GM12892 (cell line): ENCODE data around the gene CCDC92.

ENCODE experiments used
- DNase-seq: peaks from one replicate; pipeline ENCODE4 v3.0.0; 2011; ENCODE audit not compliant: insufficient read length
- FAIRE-seq: peaks from 2 replicates; lab custom pipeline; 2011; peaks lifted over from hg19 to GRCh38; lab: Jason Lieb, UNC
- POLR2A ChIP-seq: IDR thresholded peaks from 2 replicates; pipeline ENCODE4 v1.6.1; 2011; ENCODE audit warnings: low read depth, low read length, control low read depth
- POLR2AphosphoS5 ChIP-seq: IDR thresholded peaks from 2 replicates; pipeline ENCODE4 v1.6.1; 2011; ENCODE audit warnings: low read depth, low read length, control low read depth
- TAF1 ChIP-seq: IDR thresholded peaks from 2 replicates; pipeline ENCODE4 v1.6.1; 2011; ENCODE audit warnings: low read depth, mild to moderate bottlenecking, control low read depth, low read length, borderline replicate concordance

Gene CCDC92

GRCh38 chr12:123965382-123965781 lies 7.2 kb downstream of the CCDC92 start:
- FAIRE-seq, result no peak
- DNase-seq, result no peak
- TF ChIP-seq POLR2AphosphoS5 (no peak), TAF1 (no peak), POLR2A (no peak)

- TF ChIP-seq POLR2AphosphoS5 (no peak), TAF1 (no peak), POLR2A (no peak)
- FAIRE-seq (no peak), DNase-seq (no peak)
Measured at GRCh38 chr12:123963821-123964220, 8.8 kb downstream of the CCDC92 start.

- TF ChIP-seq POLR2A (no peak), TAF1 (no peak), POLR2AphosphoS5 (no peak)
- DNase-seq (no peak), FAIRE-seq (no peak)
Measured at GRCh38 chr12:123962513-123962912, 10.1 kb downstream of the CCDC92 start.

GRCh38 chr12:123961585-123962345 lies 10.9 kb downstream of the CCDC92 start:
- no peak for TF ChIP-seq TAF1
- TF ChIP-seq POLR2A, result no peak
- no peak for TF ChIP-seq POLR2AphosphoS5
- DNase-seq (no peak), FAIRE-seq (no peak)

GRCh38 chr12:123960856-123961255 lies 11.8 kb downstream of the CCDC92 start:
- TF ChIP-seq POLR2AphosphoS5, result no peak
- no peak for TF ChIP-seq POLR2A
- no peak for TF ChIP-seq TAF1
- DNase-seq, result no peak
- no peak for FAIRE-seq

GRCh38 chr12:123960029-123960735 lies 12.4 kb downstream of the CCDC92 start:
- DNase-seq (no peak), FAIRE-seq (no peak)
- TF ChIP-seq POLR2A (no peak), TAF1 (no peak), POLR2AphosphoS5 (no peak)

- FAIRE-seq (no peak), DNase-seq (no peak)
- no peak for TF ChIP-seq TAF1
- no peak for TF ChIP-seq POLR2AphosphoS5
- no peak for TF ChIP-seq POLR2A
Measured at GRCh38 chr12:123958876-123959275, 13.8 kb downstream of the CCDC92 start.

- no peak for TF ChIP-seq POLR2A
- FAIRE-seq (no peak), DNase-seq (no peak)
Measured at GRCh38 chr12:123958462-123958861, 14.2 kb downstream of the CCDC92 start.

- no peak for DNase-seq
- FAIRE-seq, result no peak
- TF ChIP-seq POLR2A (no peak), POLR2AphosphoS5 (no peak), TAF1 (no peak)
Measured at GRCh38 chr12:123957196-123957595, 15.4 kb downstream of the CCDC92 start.

- no peak for DNase-seq
- FAIRE-seq, result no peak
- TF ChIP-seq POLR2AphosphoS5, result no peak
- no peak for TF ChIP-seq POLR2A
- no peak for TF ChIP-seq TAF1
Measured at GRCh38 chr12:123956249-123956648, 16.4 kb downstream of the CCDC92 start.

GRCh38 chr12:123954647-123955350 lies 17.8 kb downstream of the CCDC92 start:
- no peak for FAIRE-seq
- no peak for TF ChIP-seq POLR2A
- no peak for TF ChIP-seq POLR2AphosphoS5
- no peak for TF ChIP-seq TAF1

More at GRCh38 chr12:123954647-123955350, 17.8 kb downstream of the CCDC92 start:
- no peak for DNase-seq
